Gastrocnemius medialis (tissue), 4 donors: Measurements from ENCODE around the gene UNC5C. TPM values are rescaled to one million over a fixed set of nuclear protein-coding genes. Genes with fewer than 3 reads are reported as not detected.

ENCODE experiments used
- ATAC-seq, 2 donors: fragments of 150-250 bp; one replicate each; pipeline ENCODE4 v1.9.1; 2016
- DNase-seq, 2 donors: peaks; one replicate each; pipeline ENCODE4 v3.0.0-alpha.2; 2019
- H3K27ac ChIP-seq, 4 donors: fragments of 200-600 bp; sonication (generic); 1 replicate in 1 of 4; 2 replicates in 3 of 4; pipeline ENCODE4 v1.5.1; 2016 to 2018; ENCODE audit warnings: mild to moderate bottlenecking in 2 of 4, moderate library complexity in 1 of 4
- H3K27me3 ChIP-seq, 3 donors: fragments of 200-600 bp; sonication (generic) in 2 of 3; 1 replicate in 1 of 3; 2 replicates in 2 of 3; pipeline versions ENCODE4 v1.5.1 to v1.6.0; 2016 to 2019; ENCODE audit warnings: mild to moderate bottlenecking in 1 of 3, moderate library complexity in 1 of 3
- H3K36me3 ChIP-seq, 2 donors: fragments of 200-600 bp; sonication (generic) in 1 of 2; one replicate each; pipeline ENCODE4 v1.5.1; 2017 to 2018
- H3K4me1 ChIP-seq, 2 donors: fragments of 200-600 bp; sonication (generic) in 1 of 2; one replicate each; pipeline ENCODE4 v1.5.1; 2016 to 2017; ENCODE audit warnings: mild to moderate bottlenecking in 2 of 2
- H3K4me3 ChIP-seq, 4 donors: fragments of 200-600 bp; sonication (generic) in 3 of 4; 1 replicate in 1 of 4; 2 replicates in 3 of 4; pipeline ENCODE4 v1.5.1; 2016 to 2019; ENCODE audit warnings: mild to moderate bottlenecking in 2 of 4
- H3K9me3 ChIP-seq, 3 donors: fragments of 200-600 bp; sonication (generic) in 2 of 3; 1 replicate in 1 of 3; 2 replicates in 2 of 3; pipeline ENCODE4 v1.5.1; 2016 to 2019
- POLR2A ChIP-seq, 2 donors: fragments of 450-650 bp; IDR thresholded peaks; one replicate each; pipeline ENCODE4 v1.6.1; 2017; ENCODE audit warnings: antibody characterized with exemption in 2 of 2, mild to moderate bottlenecking in 2 of 2, moderate library complexity in 2 of 2
- in situ Hi-C, 4 donors: fragments of 200-750 bp; cut with MboI; loops; one replicate each; pipeline versions ENCODE4 v1.15.0 to v1.8.0; 2017; ENCODE audit warnings: low sequenced_read_pairs in 4 of 4
- intact Hi-C: fragments of 100-400 bp; cut with DNase I; formaldehyde crosslinking; loops from one replicate; pipeline ENCODE4 v1.15.1; 2023; ENCODE audit warnings: low total_unique reads
- total RNA-seq, 4 donors: library from RNA; depleted of rRNA; stranded (reverse); fragments of >200 nt; gene quantifications; one replicate each; pipeline versions ENCODE4 v1.1.0 to v1.2.3, GENCODE V29; 2016
- TF ChIP-seq, protein P1 (sequence below), 5 experiments: fragments of 450-650 bp in 3 of 5; fragments of 200-600 bp in 2 of 5; sonication (generic) in 2 of 5; IDR thresholded peaks in 4 of 5; conservative IDR thresholded peaks in 1 of 5; 1 replicate in 4 of 5; 2 replicates in 1 of 5; pipeline ENCODE4 v1.5.1; 2016 to 2019; ENCODE audit warnings: antibody characterized with exemption in 5 of 5, mild to moderate bottlenecking in 3 of 5, moderate library complexity in 3 of 5

Gene UNC5C
- total RNA-seq, 4 donors from 2014 or later: 0.07 to 0.33 (median 0.23) TPM; not detected in 1

- intact Hi-C loops (no loop called here), in situ Hi-C loops (no loop called here)
- no peaks in the 10 kb centered on the region for H3K27me3 ChIP-seq
- no peak for DNase-seq
- no peak overlapping the region for H3K4me3 ChIP-seq
- no peak for ATAC-seq
- no peaks in the 10 kb centered on the region for H3K9me3 ChIP-seq
- no peak overlapping the region for H3K27ac ChIP-seq
- H3K36me3 ChIP-seq: no peaks in the 10 kb centered on the region
- no peaks in the 10 kb centered on the region for H3K4me1 ChIP-seq
- TF ChIP-seq, protein P1, sequence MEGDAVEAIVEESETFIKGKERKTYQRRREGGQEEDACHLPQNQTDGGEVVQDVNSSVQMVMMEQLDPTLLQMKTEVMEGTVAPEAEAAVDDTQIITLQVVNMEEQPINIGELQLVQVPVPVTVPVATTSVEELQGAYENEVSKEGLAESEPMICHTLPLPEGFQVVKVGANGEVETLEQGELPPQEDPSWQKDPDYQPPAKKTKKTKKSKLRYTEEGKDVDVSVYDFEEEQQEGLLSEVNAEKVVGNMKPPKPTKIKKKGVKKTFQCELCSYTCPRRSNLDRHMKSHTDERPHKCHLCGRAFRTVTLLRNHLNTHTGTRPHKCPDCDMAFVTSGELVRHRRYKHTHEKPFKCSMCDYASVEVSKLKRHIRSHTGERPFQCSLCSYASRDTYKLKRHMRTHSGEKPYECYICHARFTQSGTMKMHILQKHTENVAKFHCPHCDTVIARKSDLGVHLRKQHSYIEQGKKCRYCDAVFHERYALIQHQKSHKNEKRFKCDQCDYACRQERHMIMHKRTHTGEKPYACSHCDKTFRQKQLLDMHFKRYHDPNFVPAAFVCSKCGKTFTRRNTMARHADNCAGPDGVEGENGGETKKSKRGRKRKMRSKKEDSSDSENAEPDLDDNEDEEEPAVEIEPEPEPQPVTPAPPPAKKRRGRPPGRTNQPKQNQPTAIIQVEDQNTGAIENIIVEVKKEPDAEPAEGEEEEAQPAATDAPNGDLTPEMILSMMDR (IDR thresholded peaks at IDR 0.05 in 4 of 5, conservative IDR thresholded peaks at IDR 0.05 in 1 of 5): no peak
- no peak for TF ChIP-seq POLR2A (IDR thresholded peaks at IDR 0.05)
Observed at GRCh38 chr4:95304898-95305297, 243.9 kb downstream of the UNC5C start.

GRCh38 chr4:95300304-95300703 lies 248.5 kb downstream of the UNC5C start:
- intact Hi-C loops: no loop called here
- no peak for DNase-seq
- no peak for TF ChIP-seq POLR2A (IDR thresholded peaks at IDR 0.05)
- TF ChIP-seq, protein P1 (IDR thresholded peaks at IDR 0.05 in 4 of 5, conservative IDR thresholded peaks at IDR 0.05 in 1 of 5): no peak
- Histone ChIP-seq H3K27ac (no peak overlapping the region), H3K4me3 (no peak overlapping the region), H3K4me1 (no peaks in the 10 kb centered on the region), H3K36me3 (no peaks in the 10 kb centered on the region), H3K9me3 (no peaks in the 10 kb centered on the region), H3K27me3 (no peaks in the 10 kb centered on the region)
- in situ Hi-C loops: no loop called here
- no peak for ATAC-seq

- no peaks in the 10 kb centered on the region for H3K9me3 ChIP-seq
- no peak overlapping the region for H3K4me3 ChIP-seq
- ATAC-seq (no peak), DNase-seq (no peak)
- intact Hi-C loops: no loop called here
- no peak overlapping the region for H3K27ac ChIP-seq
- TF ChIP-seq POLR2A (IDR thresholded peaks at IDR 0.05): no peak
- TF ChIP-seq, protein P1 (IDR thresholded peaks at IDR 0.05 in 4 of 5, conservative IDR thresholded peaks at IDR 0.05 in 1 of 5): no peak
- H3K36me3 ChIP-seq: no peaks in the 10 kb centered on the region
- H3K4me1 ChIP-seq: no peaks in the 10 kb centered on the region
- in situ Hi-C loops: no loop called here
- no peaks in the 10 kb centered on the region for H3K27me3 ChIP-seq
Observed at GRCh38 chr4:95296052-95296451, 252.7 kb downstream of the UNC5C start.

- no peaks in the 10 kb centered on the region for H3K9me3 ChIP-seq
- in situ Hi-C loops (no loop called here), intact Hi-C loops (no loop called here)
- no peak for TF ChIP-seq POLR2A (IDR thresholded peaks at IDR 0.05)
- TF ChIP-seq, protein P1 (IDR thresholded peaks at IDR 0.05 in 4 of 5, conservative IDR thresholded peaks at IDR 0.05 in 1 of 5): no peak
- DNase-seq: no peak
- no peaks in the 10 kb centered on the region for H3K36me3 ChIP-seq
- no peaks in the 10 kb centered on the region for H3K27me3 ChIP-seq
- H3K27ac ChIP-seq: no peak overlapping the region
- no peak for ATAC-seq
- H3K4me1 ChIP-seq: no peaks in the 10 kb centered on the region
- no peak overlapping the region for H3K4me3 ChIP-seq
Observed at GRCh38 chr4:95295157-95295556, 253.6 kb downstream of the UNC5C start.

DNA sequence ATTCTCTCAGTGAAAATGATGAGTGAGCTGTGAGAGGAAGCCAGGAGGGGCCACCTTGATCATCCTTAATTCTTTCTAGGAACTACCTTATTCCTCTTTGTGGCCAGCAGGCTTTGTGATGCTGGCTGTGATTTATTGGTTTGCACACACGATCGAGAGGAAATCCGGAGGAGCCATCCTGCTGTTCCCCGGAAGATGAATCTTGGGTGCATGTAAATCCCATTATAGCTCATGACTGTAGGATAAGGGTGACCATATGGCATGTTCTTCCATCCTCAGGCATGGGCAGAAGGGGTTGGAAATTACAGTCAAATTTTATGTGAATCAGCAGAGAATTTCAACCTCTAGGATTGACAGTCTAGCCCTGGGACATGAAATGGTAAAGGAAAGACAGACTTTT lies 254.5 kb downstream of the UNC5C start:
- DNase-seq (no peak), ATAC-seq (no peak)
- H3K4me1 ChIP-seq: no peaks in the 10 kb centered on the region
- TF ChIP-seq, protein P1 (IDR thresholded peaks at IDR 0.05 in 4 of 5, conservative IDR thresholded peaks at IDR 0.05 in 1 of 5): no peak
- no peak for TF ChIP-seq POLR2A (IDR thresholded peaks at IDR 0.05)
- H3K36me3 ChIP-seq: no peaks in the 10 kb centered on the region
- no peaks in the 10 kb centered on the region for H3K9me3 ChIP-seq
- no peak overlapping the region for H3K27ac ChIP-seq
- intact Hi-C loops (no loop called here), in situ Hi-C loops (no loop called here)
- no peak overlapping the region for H3K4me3 ChIP-seq
- no peaks in the 10 kb centered on the region for H3K27me3 ChIP-seq
